ENCODE data around the gene RUNDC1. TPM values are rescaled to one million over a fixed set of nuclear protein-coding genes. Genes with fewer than 3 reads are reported as not detected.
"Not testable (repeated sequence)": the region's sequence is repeated elsewhere in the genome, so short reads cannot be mapped to it uniquely, and the experiment has no call there.

RUNDC1 gene
- 10 to 100 TPM in 1 of 2 donors, 1 to 10 TPM in 1; 10.0 to 11.5 TPM for total RNA-seq

DNA sequence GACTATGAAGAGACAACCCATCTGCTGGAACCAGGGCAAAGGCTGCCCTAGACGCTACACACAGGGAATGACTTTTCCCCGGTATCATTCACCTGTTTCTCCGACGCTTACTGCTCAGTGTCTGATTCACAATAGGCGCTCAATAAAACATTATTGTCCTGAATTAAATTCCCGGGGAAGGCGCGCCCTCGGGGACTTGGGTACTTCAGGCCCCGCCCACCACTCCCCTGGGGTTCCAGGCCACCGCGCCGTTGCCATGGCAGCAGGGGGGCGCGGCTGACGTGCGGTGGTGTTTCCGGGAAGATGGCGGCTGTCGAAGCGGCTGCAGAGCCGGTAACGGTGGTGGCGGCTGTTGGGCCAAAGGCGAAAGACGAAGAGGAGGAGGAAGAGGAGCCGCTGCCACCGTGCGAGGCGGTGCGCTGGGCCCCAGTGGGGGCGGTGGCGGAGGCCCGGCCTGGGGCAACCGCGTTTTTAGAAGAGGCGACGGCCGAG, at the start of gene RUNDC1:
TSS of gene RUNDC1 (plus strand) at position 292 of the 492 bp plus-strand sequence. CDS start at position 304, 12 bp downstream.
- peaks cover 5 to 7% of the 10 kb centered on the region in 2 donors for H3K36me3 Mint-ChIP-seq (ENCODE audit: insufficient read depth in 2 of 2)

DNA sequence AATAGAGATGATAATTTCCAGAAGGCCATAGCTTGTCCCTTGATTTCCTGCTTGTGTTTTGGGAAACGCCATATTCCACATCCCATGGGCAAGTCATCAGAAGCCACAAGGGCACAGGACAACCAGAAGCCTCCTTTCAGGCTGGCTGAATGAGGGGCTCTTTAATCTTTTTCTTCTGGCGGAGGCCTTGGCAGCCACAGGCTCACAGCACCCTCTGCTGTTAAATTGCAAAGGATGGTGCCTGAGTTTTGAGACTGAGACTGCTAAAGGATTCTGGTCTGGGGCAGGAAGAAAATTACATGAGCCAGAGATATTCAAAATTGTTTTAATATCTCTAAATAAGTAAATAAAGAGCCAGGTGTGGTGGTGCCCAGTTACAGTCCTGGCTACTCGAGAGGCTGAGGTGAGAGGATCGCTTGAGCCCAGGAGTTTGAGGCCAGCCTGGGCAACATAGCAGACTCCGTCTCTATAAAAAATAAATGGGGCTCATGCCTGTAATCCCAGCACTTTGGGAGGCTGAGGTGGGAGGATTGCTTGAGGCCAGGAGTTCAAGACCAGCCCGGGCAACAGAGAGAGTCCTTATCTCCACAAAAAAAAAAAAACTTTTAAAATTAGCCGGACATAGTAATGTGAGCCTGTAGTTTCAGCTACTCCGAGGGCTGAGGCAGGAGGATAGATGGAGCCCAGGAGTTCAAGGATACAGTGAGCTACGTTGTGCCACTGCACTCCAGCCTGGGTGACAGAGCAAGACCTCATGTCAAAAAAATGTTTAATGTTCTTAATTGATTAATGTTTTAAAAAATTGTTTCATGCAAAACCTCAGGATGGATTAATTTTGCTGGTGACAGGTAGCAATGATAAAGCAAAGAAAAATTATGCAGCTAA, 42.4 kb upstream of the RUNDC1 start:
- peaks cover 7% of the 10 kb centered on the region for H3K27me3 Mint-ChIP-seq (ENCODE audit: low read depth)
- no peak overlapping the region for H3K27ac Mint-ChIP-seq
- no peak overlapping the region for H3K4me3 Mint-ChIP-seq
- no peaks in the 10 kb centered on the region for H3K4me1 Mint-ChIP-seq (ENCODE audit: low read depth)
- DNase-seq, result peak; percentile 35 to 41
- H3K36me3 Mint-ChIP-seq (ENCODE audit: insufficient read depth in 2 of 2), result no peaks in the 10 kb centered on the region
- no peaks in the 10 kb centered on the region for H3K9me3 Mint-ChIP-seq
- peak; percentile 60 to 62 for ATAC-seq (replicated peaks in 1 of 2)

More for the DNA sequence above, at the start of gene RUNDC1:
- peak; percentile 91 to 93 for DNase-seq
- H3K4me3 Mint-ChIP-seq, result peak within 1 kb of the TSS; percentile 94 to 99
- no peaks in the 10 kb centered on the region for H3K9me3 Mint-ChIP-seq
- H3K4me1 Mint-ChIP-seq (ENCODE audit: low read depth), result peaks cover 44% of the 10 kb centered on the region
- H3K27me3 Mint-ChIP-seq (ENCODE audit: low read depth), result no peaks in the 10 kb centered on the region
- H3K27ac Mint-ChIP-seq, result peak within 1 kb of the TSS; percentile 83
- ATAC-seq (replicated peaks in 1 of 2), result peak; percentile 85 to 86

DNA sequence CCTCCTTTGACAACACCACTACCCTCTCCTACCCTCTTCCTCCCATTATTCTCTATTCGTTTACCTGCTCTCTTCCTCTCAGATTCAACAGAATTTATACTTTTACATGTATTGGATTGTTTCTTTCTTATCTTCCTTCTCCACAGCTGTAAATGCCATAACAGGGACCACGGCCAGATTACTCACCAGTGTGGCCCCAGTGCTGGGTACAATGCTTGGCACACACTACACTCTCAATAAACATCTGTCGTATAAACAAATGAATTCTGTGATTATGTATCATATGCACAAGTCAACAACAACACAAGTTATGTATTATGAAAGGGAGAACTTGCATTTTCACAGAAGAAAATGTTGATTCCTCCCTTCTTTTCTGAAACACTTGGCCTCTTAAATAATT, 36.2 kb upstream of the RUNDC1 start:
- Mint-ChIP-seq H3K27me3 (ENCODE audit: low read depth) (peaks cover 7% of the 10 kb centered on the region), H3K4me3 (no peak overlapping the region), H3K27ac (peak overlapping the region; percentile 55), H3K9me3 (no peaks in the 10 kb centered on the region), H3K36me3 (ENCODE audit: insufficient read depth in 2 of 2) (peaks cover 0 to 2% of the 10 kb centered on the region in 2 donors), H3K4me1 (ENCODE audit: low read depth) (no peaks in the 10 kb centered on the region)
- no peak for ATAC-seq (replicated peaks in 1 of 2)
- no peak for DNase-seq

DNA sequence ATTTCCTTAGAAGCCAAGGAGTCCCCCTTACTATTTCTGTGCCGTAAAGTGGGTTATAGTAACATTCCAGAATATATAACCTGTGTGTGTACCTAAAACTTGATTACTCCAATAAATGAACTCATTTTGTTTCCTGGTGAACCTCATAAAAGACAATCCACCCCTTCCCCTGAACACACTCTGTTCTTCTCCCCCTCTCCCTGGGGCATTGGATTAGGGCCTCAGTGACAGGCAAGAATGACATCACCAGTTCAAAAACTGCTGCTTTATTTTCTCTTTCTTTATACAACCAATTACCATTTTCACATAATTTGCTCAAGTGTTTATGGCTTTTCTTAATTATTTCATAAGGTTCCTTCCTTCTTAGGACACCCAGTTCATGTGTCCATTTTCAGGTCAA, 33.6 kb upstream of the RUNDC1 start:
- DNase-seq (no peak), ATAC-seq (replicated peaks in 1 of 2) (no peak)
- Mint-ChIP-seq H3K9me3 (no peaks in the 10 kb centered on the region), H3K27ac (peak overlapping the region; percentile 54), H3K27me3 (ENCODE audit: low read depth) (no peaks in the 10 kb centered on the region), H3K4me3 (no peak overlapping the region), H3K4me1 (ENCODE audit: low read depth) (no peaks in the 10 kb centered on the region), H3K36me3 (ENCODE audit: insufficient read depth in 2 of 2) (peaks cover 3 to 5% of the 10 kb centered on the region in 2 donors)

DNA sequence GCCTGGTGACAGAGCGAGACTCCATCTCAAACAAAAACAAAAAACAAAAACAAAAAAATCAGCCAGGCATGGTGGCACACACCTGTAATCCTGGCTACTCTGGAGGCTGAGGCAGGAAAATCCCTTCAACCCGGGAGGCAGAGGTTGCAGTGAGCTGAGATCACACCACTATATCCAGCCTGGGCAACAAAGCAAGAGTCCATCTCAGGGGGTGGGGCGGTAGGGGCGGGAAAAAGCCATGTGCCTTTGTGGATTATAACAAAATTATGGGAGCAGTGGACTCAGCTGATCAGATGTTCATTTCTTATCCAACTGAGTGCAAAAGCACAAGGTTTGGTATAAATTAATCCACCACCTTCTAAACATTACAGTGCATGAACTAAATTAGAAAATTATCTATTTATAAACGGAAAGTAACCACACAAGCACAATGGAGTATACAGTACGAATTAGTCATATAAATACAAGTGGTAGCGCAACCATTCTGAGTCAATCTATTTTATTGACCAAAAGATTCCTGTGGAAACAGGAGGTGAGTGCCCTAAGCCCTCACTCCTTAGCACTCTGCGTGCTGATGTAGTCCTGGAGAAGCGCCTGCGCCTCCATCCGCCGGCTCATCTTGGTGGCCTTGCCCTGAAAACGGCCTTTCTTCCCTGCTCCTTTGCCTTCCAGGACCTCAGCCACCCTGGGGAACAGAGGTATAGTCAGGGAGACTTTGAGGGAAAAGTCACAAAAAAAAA, 30.2 kb upstream of the RUNDC1 start:
- Mint-ChIP-seq H3K4me1 (ENCODE audit: low read depth) (no peaks in the 10 kb centered on the region), H3K36me3 (ENCODE audit: insufficient read depth in 2 of 2) (peaks cover 5 to 8% of the 10 kb centered on the region in 2 donors), H3K27me3 (ENCODE audit: low read depth) (no peaks in the 10 kb centered on the region), H3K4me3 (no peak overlapping the region), H3K27ac (no peak overlapping the region), H3K9me3 (no peaks in the 10 kb centered on the region)
- no peak for ATAC-seq (replicated peaks in 1 of 2)
- no peak for DNase-seq

DNA sequence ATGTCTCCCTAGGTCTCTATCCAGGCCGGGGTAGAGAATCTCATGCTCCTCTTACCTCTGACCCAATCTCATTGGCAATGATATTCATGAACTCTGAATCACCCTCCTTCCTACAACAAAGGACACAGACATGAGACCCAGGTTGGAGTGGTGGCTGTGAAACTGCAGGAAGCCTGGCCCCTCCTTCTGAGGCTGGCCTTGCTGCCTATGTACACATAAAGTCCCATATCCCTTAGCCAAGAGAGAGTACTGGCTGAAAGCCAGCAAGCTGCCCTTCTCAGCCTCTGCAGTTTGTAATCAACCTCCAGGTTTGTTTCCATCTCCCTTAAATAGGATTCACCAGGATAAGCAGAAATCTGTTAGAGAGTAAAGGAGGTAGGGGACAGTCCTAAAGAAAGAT, 26.7 kb upstream of the RUNDC1 start:
- Mint-ChIP-seq H3K4me1 (ENCODE audit: low read depth) (no peaks in the 10 kb centered on the region), H3K9me3 (no peaks in the 10 kb centered on the region), H3K27ac (no peak overlapping the region), H3K27me3 (ENCODE audit: low read depth) (no peaks in the 10 kb centered on the region), H3K36me3 (ENCODE audit: insufficient read depth in 2 of 2) (peaks cover 10 to 26% of the 10 kb centered on the region in 2 donors), H3K4me3 (no peak overlapping the region)
- DNase-seq (no peak), ATAC-seq (replicated peaks in 1 of 2) (no peak)

DNA sequence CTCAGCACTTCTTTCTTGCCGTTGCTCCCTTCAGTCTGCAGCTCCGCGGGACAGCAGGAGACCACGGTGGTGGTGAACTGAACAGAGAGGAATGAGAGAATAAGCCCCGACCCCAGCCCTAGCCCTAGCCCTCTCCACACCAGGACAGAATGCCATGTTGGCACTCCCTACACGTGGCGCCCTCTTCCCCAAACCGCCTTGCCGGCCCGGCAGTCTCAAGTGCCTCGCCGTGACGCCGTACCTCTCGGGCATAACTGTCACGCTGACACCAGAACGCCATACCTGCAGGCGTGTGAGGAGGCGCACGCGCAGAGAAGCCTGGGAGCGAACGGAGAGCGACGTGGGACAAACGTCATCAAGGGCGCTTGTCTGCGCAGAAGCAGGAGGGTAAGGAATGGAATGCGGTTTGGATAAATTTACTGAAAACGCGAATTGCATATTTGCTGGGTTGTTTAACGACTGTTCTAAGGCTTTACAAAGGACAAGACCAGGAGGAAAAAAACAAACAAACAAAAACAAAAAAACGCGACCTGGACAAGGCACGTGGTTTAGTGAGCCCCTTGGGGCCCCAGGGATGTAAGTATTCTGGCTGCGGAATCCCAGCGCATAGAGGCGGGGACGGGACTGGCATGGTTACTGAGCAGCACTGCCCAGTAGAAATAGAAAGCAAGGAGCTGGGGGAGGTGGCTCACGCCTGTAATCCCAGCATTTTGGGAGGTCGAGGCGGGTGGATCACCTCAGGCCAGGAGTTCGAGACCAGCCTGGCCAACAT, 16.0 kb upstream of the RUNDC1 start, which contains the start of gene AARSD1:
TSS of gene AARSD1 (minus strand) at position 294 of the 772 bp plus-strand sequence. CDS start at position 280, 14 bp downstream.
- H3K36me3 Mint-ChIP-seq (ENCODE audit: insufficient read depth in 2 of 2), result peaks cover 9 to 13% of the 10 kb centered on the region in 2 donors
- peak within 1 kb of the TSS; percentile 84 to 93 for H3K4me3 Mint-ChIP-seq
- H3K27ac Mint-ChIP-seq, result peak within 1 kb of the TSS; percentile 82
- H3K27me3 Mint-ChIP-seq (ENCODE audit: low read depth), result no peaks in the 10 kb centered on the region
- ATAC-seq (replicated peaks in 1 of 2), result peak; percentile 99
- H3K9me3 Mint-ChIP-seq, result no peaks in the 10 kb centered on the region
- peaks cover 29% of the 10 kb centered on the region for H3K4me1 Mint-ChIP-seq (ENCODE audit: low read depth)
- peak; percentile 89 to 93 for DNase-seq

DNA sequence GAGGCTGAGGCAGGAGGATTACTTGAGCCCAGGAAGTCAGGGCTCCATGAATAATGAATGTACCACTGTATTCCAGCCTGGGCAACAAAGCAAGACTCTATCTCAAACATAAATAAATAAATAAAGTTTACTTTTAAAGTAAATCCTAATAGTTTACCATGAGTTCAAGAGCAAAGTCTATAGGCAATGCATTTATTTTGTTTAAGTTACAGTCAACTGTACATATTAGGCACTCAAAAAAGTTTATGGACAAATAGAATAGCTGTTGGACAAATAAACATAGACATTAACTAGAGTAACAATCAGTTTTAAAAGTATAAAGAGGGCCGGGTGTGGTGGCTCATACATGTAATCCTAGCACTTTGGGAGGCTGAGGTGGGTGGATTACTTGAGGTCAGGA, 12.4 kb upstream of the RUNDC1 start:
- H3K4me3 Mint-ChIP-seq, result no peak overlapping the region
- H3K4me1 Mint-ChIP-seq (ENCODE audit: low read depth), result peaks cover 17% of the 10 kb centered on the region
- no peak for ATAC-seq (replicated peaks in 1 of 2)
- no peaks in the 10 kb centered on the region for H3K9me3 Mint-ChIP-seq
- H3K36me3 Mint-ChIP-seq (ENCODE audit: insufficient read depth in 2 of 2), result peaks cover 2 to 8% of the 10 kb centered on the region in 2 donors
- DNase-seq, result no peak
- H3K27ac Mint-ChIP-seq, result peak overlapping the region; percentile 10
- H3K27me3 Mint-ChIP-seq (ENCODE audit: low read depth), result no peaks in the 10 kb centered on the region

DNA sequence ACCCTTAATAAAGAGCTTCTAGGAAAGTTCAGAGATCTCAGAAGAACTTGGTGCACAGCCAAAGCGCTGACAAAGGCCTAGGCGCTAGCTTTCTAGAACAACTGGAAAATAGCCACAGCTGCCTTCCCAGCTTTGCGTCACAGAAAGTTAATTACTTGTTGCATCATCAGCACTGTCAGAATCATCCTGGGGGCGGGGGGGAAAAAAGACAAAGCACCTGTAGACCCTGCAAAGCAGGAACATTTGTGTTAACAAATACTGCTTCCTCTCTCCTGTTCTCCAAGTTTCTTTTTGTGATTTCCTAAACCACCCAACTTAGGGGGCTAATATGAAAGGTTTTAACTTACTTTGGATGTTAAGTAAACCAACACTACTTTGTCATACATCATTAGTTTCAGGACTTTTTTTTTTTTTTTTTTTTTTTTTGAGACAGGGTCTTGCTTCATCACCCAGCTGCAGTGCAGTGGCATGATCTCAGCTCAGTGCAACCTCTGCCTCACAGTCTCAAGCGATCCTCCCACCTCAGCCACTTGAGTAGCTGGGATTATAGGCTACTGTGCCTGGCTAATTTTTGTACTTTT, 11.3 kb upstream of the RUNDC1 start:
- H3K27me3 Mint-ChIP-seq (ENCODE audit: low read depth), result no peaks in the 10 kb centered on the region
- H3K36me3 Mint-ChIP-seq (ENCODE audit: insufficient read depth in 2 of 2), result peaks cover 0 to 5% of the 10 kb centered on the region in 2 donors
- H3K27ac Mint-ChIP-seq, result peak overlapping the region; percentile 10
- H3K9me3 Mint-ChIP-seq, result no peaks in the 10 kb centered on the region
- peak overlapping the region in 1 of 2 donors; percentile 40 for H3K4me3 Mint-ChIP-seq
- peaks cover 7% of the 10 kb centered on the region for H3K4me1 Mint-ChIP-seq (ENCODE audit: low read depth)
- DNase-seq (no peak), ATAC-seq (replicated peaks in 1 of 2) (peak in 1 of 2 donors; percentile 41)

DNA sequence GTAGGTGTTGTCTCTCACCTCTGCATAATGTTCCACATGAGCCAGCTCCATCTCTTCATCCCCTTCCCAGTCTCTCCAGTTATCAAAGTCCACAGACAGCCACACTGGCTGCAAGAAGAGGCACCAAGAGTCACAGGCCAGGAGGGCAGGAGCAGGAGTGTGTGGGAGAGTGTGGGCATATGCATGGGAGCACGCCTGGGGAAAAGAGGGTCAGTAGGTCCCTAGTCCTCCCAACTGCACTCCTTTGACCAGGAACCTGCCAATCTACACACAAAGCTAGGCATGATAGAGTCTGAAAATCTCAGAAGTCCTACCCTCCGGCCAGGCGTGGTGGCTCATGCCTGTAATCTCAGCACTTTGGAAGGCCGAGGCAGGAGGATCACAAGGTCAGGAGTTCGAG, 8.8 kb upstream of the RUNDC1 start:
- H3K9me3 Mint-ChIP-seq, result no peaks in the 10 kb centered on the region
- no peaks in the 10 kb centered on the region for H3K4me1 Mint-ChIP-seq (ENCODE audit: low read depth)
- ATAC-seq (replicated peaks in 1 of 2) (no peak), DNase-seq (no peak)
- no peaks in the 10 kb centered on the region for H3K27me3 Mint-ChIP-seq (ENCODE audit: low read depth)
- no peak overlapping the region for H3K27ac Mint-ChIP-seq
- H3K36me3 Mint-ChIP-seq (ENCODE audit: insufficient read depth in 2 of 2), result no peaks in the 10 kb centered on the region
- H3K4me3 Mint-ChIP-seq, result no peak overlapping the region

DNA sequence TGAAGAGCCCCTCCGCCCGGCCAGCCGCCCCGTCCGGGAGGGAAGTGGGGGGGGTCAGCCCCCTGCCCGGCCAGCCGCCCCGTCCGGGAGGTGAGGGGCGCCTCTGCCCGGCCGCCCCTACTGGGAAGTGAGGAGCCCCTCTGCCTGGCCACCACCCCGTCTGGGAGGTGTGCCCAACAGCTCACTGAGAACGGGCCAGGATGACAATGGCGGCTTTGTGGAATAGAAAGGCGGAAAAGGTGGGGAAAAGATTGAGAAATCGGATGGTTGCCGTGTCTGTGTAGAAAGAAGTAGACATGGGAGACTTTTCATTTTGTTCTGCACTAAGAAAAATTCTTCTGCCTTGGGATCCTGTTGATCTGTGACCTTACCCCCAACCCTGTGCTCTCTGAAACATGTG, 7.0 kb upstream of the RUNDC1 start:
- not testable (repeated sequence) for H3K27me3 Mint-ChIP-seq (ENCODE audit: low read depth); H3K36me3 Mint-ChIP-seq (ENCODE audit: insufficient read depth in 2 of 2); H3K27ac Mint-ChIP-seq; H3K4me1 Mint-ChIP-seq (ENCODE audit: low read depth); H3K4me3 Mint-ChIP-seq; H3K9me3 Mint-ChIP-seq; ATAC-seq (replicated peaks in 1 of 2); DNase-seq

DNA sequence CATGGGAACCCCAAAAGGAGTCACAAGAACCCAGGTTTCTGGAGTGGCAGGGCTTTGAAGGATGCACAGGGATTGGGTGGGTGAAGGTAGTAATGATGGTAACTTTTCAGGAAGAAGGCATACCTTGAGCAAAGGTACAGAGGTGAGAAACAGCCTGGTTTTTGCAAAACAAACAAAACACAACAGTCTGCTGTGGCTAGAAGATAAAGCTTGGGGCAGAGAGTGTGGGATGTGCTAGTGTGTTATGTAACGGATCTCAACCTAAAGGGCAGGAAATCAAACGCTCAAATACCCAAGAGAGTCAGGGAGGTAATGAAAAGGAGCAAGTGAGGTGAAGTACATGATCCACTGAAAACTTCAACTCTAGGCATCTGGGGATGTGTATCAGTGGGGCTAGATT, 5.1 kb upstream of the RUNDC1 start:
- H3K36me3 Mint-ChIP-seq (ENCODE audit: insufficient read depth in 2 of 2), result no peaks in the 10 kb centered on the region
- no peak overlapping the region for H3K27ac Mint-ChIP-seq
- ATAC-seq (replicated peaks in 1 of 2), result no peak
- H3K4me3 Mint-ChIP-seq, result no peak overlapping the region
- DNase-seq, result no peak
- no peaks in the 10 kb centered on the region for H3K9me3 Mint-ChIP-seq
- H3K4me1 Mint-ChIP-seq (ENCODE audit: low read depth), result peaks cover 13% of the 10 kb centered on the region
- H3K27me3 Mint-ChIP-seq (ENCODE audit: low read depth), result no peaks in the 10 kb centered on the region
